Naive thymus-derived CD4-positive, alpha-beta T cell (primary cell): ENCODE data around the gene TACSTD2. TPM values are rescaled to one million over a fixed set of nuclear protein-coding genes. Genes with fewer than 3 reads are reported as not detected.
"Not testable (repeated sequence)": the region's sequence is repeated elsewhere in the genome, so short reads cannot be mapped to it uniquely, and the experiment has no call there.

Experiments used
- ATAC-seq: fragments of 150-1000 bp; cut with Tn5 transposase; 2 replicates; pipeline ENCODE4 v1.10.0; 2021; ENCODE audit warnings: mild to moderate bottlenecking, moderate library complexity
- CTCF ChIA-PET: fragments of 350-600 bp; sonication (Branson Sonifier 250); formaldehyde crosslinking; loops from one replicate; lab custom pipeline; 2021; ENCODE audit warnings: antibody characterized with exemption; lab: Charles Lee
- POLR2A ChIA-PET: fragments of 350-600 bp; sonication (Branson Sonifier 250); formaldehyde crosslinking; loops from one replicate; lab custom pipeline; 2021; ENCODE audit warnings: antibody characterized with exemption, inconsistent platforms; lab: Charles Lee
- DNase-seq, 9 donors: peaks; one replicate each; pipeline versions ENCODE4 v3.0.0 to v3.0.0-alpha.2; 2020 to 2022; ENCODE audit warnings: mixed read lengths in 1 of 9
- H3K27ac ChIP-seq: one replicate; pipeline ENCODE4 v1.7.0; 2013; ENCODE audit warnings: mild to moderate bottlenecking, low read depth, low read length, moderate library complexity
- H3K27me3 ChIP-seq, 2 donors: one replicate each; pipeline ENCODE4 v1.7.0; 2013; ENCODE audit warnings: low read length in 2 of 2, mild to moderate bottlenecking in 2 of 2, moderate library complexity in 2 of 2; ENCODE audit not compliant: control insufficient read depth in 2 of 2, insufficient read depth in 2 of 2
- H3K36me3 ChIP-seq, 3 experiments: 1 replicate in 2 of 3; 2 replicates in 1 of 3; pipeline ENCODE4 v1.7.0; 2013; ENCODE audit warnings: low read length in 3 of 3, mild to moderate bottlenecking in 3 of 3, moderate library complexity in 1 of 3; ENCODE audit not compliant: insufficient read depth in 3 of 3, control insufficient read depth in 2 of 3
- H3K4me1 ChIP-seq, 2 donors: one replicate each; pipeline ENCODE4 v1.7.0; 2013; ENCODE audit warnings: low read length in 2 of 2, mild to moderate bottlenecking in 2 of 2, moderate library complexity in 1 of 2; ENCODE audit not compliant: control insufficient read depth in 2 of 2, insufficient read depth in 2 of 2
- H3K4me3 ChIP-seq: 2 replicates; pipeline ENCODE4 v1.7.0; 2013; ENCODE audit warnings: mild to moderate bottlenecking, low read length
- H3K9me3 ChIP-seq, 3 experiments: 1 replicate in 2 of 3; 2 replicates in 1 of 3; pipeline ENCODE4 v1.7.0; 2013; ENCODE audit warnings: low read length in 3 of 3; ENCODE audit not compliant: control insufficient read depth in 2 of 3
- H3K27ac Mint-ChIP-seq, 9 donors: one replicate each; pipeline ENCODE4 v1.8.0; 2020 to 2022; ENCODE audit warnings: mixed read lengths in 9 of 9, mild to moderate bottlenecking in 8 of 9, moderate library complexity in 5 of 9, inconsistent platforms in 2 of 9
- H3K27me3 Mint-ChIP-seq, 5 donors: one replicate each; pipeline ENCODE4 v1.8.0; 2021 to 2022; ENCODE audit warnings: mixed read lengths in 5 of 5, mild to moderate bottlenecking in 1 of 5
- H3K36me3 Mint-ChIP-seq, 5 donors: one replicate each; pipeline ENCODE4 v1.8.0; 2020 to 2022; ENCODE audit warnings: mixed read lengths in 5 of 5, mild to moderate bottlenecking in 3 of 5, inconsistent platforms in 1 of 5
- H3K4me1 Mint-ChIP-seq, 7 donors: one replicate each; pipeline ENCODE4 v1.8.0; 2020 to 2022; ENCODE audit warnings: mixed read lengths in 7 of 7, mild to moderate bottlenecking in 3 of 7, inconsistent platforms in 1 of 7
- H3K4me3 Mint-ChIP-seq, 10 donors: one replicate each; pipeline ENCODE4 v1.8.0; 2020 to 2022; ENCODE audit warnings: mild to moderate bottlenecking in 10 of 10, mixed read lengths in 10 of 10, moderate library complexity in 6 of 10, inconsistent platforms in 2 of 10
- H3K9me3 Mint-ChIP-seq, 11 donors: one replicate each; pipeline ENCODE4 v1.8.0; 2020 to 2022; ENCODE audit warnings: mixed read lengths in 11 of 11, mild to moderate bottlenecking in 4 of 11, inconsistent platforms in 1 of 11, moderate library complexity in 1 of 11
- intact Hi-C, 2 donors: fragments of 100-400 bp; cut with micrococcal nuclease; formaldehyde crosslinking; loops; one replicate each; pipeline ENCODE4 v1.15.1; 2023
- polyA plus RNA-seq, 2 donors: library from polyadenylated mRNA; unstranded; fragments of 300-500 nt; fragmentation: Illumina TruSeq; gene quantifications; one replicate each; pipeline ENCODE4 v1.2.3, GENCODE V29; 2021
- total RNA-seq, 6 experiments: library from RNA in 5 of 6; stranded (reverse) in 5 of 6; gene quantifications; 1 replicate in 5 of 6; 2 replicates in 1 of 6; pipeline ENCODE4 v1.2.3 and lab custom pipeline; 2021 to 2026

Gene TACSTD2
- total and polyA plus RNA-seq, 7 experiments from 2014 or later = 0.42 TPM; not detected in 6

- H3K4me1 Mint-ChIP-seq = peaks cover 11 to 23% (median 19%) of the 10 kb centered on the region in 7 donors
- H3K4me3 Mint-ChIP-seq, H3K27ac Mint-ChIP-seq, H3K4me1 ChIP-seq, ATAC-seq, H3K4me3 ChIP-seq, H3K36me3 Mint-ChIP-seq, H3K36me3 ChIP-seq, DNase-seq, POLR2A ChIA-PET, H3K27me3 ChIP-seq, H3K9me3 ChIP-seq, H3K27ac ChIP-seq, H3K9me3 Mint-ChIP-seq: not testable (repeated sequence)
- intact Hi-C loops = loop anchor here (5.0 to 10.0 kb wide), 6 partner anchors 224 to 1376 kb away; partner anchors contain the start of genes CYP2J2 (in 1 of the 2) and JUN (in 1 of the 2)
- CTCF ChIA-PET = interaction anchor here (0.7 to 3.6 kb wide), 3 partner anchors 9 to 172 kb away, joined by 3 to 41 read pairs (median 3); no protein-coding TSS in a partner anchor
- peaks cover 0 to 35% (median 5%) of the 10 kb centered on the region in 5 donors for H3K27me3 Mint-ChIP-seq
These were observed 27.8 kb downstream of the TACSTD2 start for GRCh38 chr1:58549291-58549690.

DNA sequence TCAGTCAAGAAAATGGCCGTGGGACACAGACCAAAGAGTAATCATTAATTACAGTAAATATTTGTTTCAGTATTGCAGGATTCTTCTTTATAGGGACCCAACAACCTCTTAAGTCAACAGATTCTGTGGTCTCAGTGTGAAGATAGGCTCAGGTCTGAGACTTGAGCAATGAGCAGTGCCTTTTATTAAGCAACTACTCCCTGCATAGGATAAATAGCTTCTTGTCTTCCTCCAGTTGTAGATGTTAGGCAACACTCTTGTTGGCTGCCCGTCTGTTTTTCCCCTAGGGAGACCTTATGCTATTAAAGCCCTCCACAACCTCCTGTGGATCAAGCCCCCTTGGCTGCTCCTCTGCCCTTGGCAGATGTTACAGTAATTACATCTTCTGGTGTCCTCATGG is 28.7 kb downstream of the TACSTD2 start:
- peaks cover 0 to 32% (median 3%) of the 10 kb centered on the region in 5 donors for H3K27me3 Mint-ChIP-seq
- intact Hi-C loops = loop anchor here (5.0 to 10.0 kb wide), 6 partner anchors 224 to 1376 kb away; partner anchors contain the start of genes CYP2J2 (in 1 of the 2) and JUN (in 1 of the 2)
- no peaks in the 10 kb centered on the region for H3K36me3 Mint-ChIP-seq
- H3K27ac ChIP-seq = no peak overlapping the region
- H3K9me3 Mint-ChIP-seq = no peaks in the 10 kb centered on the region
- no peak overlapping the region for H3K4me3 ChIP-seq
- no peak overlapping the region for H3K4me3 Mint-ChIP-seq
- no peaks in the 10 kb centered on the region for H3K27me3 ChIP-seq
- peak overlapping the region in 2 of 9 donors; percentile 54 to 96 for H3K27ac Mint-ChIP-seq
- no peaks in the 10 kb centered on the region for H3K9me3 ChIP-seq
- DNase-seq (no peak), ATAC-seq (no peak)
- ChIA-PET CTCF (interaction anchor here (0.6 to 3.6 kb wide), 3 partner anchors 29 to 142 kb away, joined by 3 to 41 read pairs (median 3); no protein-coding TSS in a partner anchor), POLR2A (no interaction called here)
- peaks cover 7% of the 10 kb centered on the region in 2 donors for H3K4me1 ChIP-seq
- H3K36me3 ChIP-seq = no peaks in the 10 kb centered on the region
- H3K4me1 Mint-ChIP-seq = peaks cover 11 to 31% (median 21%) of the 10 kb centered on the region in 7 donors

GRCh38 chr1:58546520-58547308 is 30.3 kb downstream of the TACSTD2 start, which contains the start of gene OMA1:
OMA1 (minus strand) TSS chr1:58546726; CDS start chr1:58539294, 7,432 bp downstream.
- Mint-ChIP-seq H3K4me3 (peak within 1 kb of the TSS; percentile 92 to 98 (median 96)), H3K9me3 (no peaks in the 10 kb centered on the region), H3K36me3 (no peaks in the 10 kb centered on the region), H3K4me1 (peaks cover 11 to 44% (median 33%) of the 10 kb centered on the region in 7 donors), H3K27ac (peak within 1 kb of the TSS; percentile 95 to 99 (median 99)), H3K27me3 (peaks cover 0 to 28% (median 0%) of the 10 kb centered on the region in 5 donors)
- intact Hi-C loops = loop anchor here (1.0 to 10.0 kb wide), 17 partner anchors 27 to 1714 kb away; partner anchors contain the start of genes HOOK1 (in 2 of the 2), MYSM1 (in 2 of the 2), CYP2J2 (in 1 of the 2) and JUN (in 1 of the 2)
- no peaks in the 10 kb centered on the region for H3K9me3 ChIP-seq
- CTCF ChIA-PET = interaction anchor here (0.6 to 3.6 kb wide), 7 partner anchors 8 to 1212 kb away, joined by 3 to 41 read pairs (median 5); no protein-coding TSS in a partner anchor
- peaks cover 7% of the 10 kb centered on the region in 2 donors for H3K4me1 ChIP-seq
- ATAC-seq (peak; percentile 97), DNase-seq (peak; percentile 96 to 98 (median 98))
- POLR2A ChIA-PET = interaction anchor here (0.7 to 2.6 kb wide), 11 partner anchors 10 to 1152 kb away, joined by 3 to 13 read pairs (median 4); partner anchors contain the start of genes JUN and MYSM1
- H3K27ac ChIP-seq = peak within 1 kb of the TSS; percentile 95
- H3K4me3 ChIP-seq = peak within 1 kb of the TSS; percentile 65
- no peaks in the 10 kb centered on the region for H3K27me3 ChIP-seq
- H3K36me3 ChIP-seq = no peaks in the 10 kb centered on the region

GRCh38 chr1:58545591-58546519 is 31.2 kb downstream of the TACSTD2 start:
- Histone ChIP-seq H3K27me3 (no peaks in the 10 kb centered on the region), H3K27ac (peak overlapping the region; percentile 95), H3K4me3 (peak overlapping the region; percentile 65), H3K9me3 (no peaks in the 10 kb centered on the region), H3K4me1 (peaks cover 7% of the 10 kb centered on the region in 2 donors), H3K36me3 (no peaks in the 10 kb centered on the region)
- H3K27me3 Mint-ChIP-seq = peaks cover 0 to 25% (median 0%) of the 10 kb centered on the region in 5 donors
- DNase-seq (peak; percentile 58 to 87 (median 78)), ATAC-seq (peak; percentile 69)
- no peaks in the 10 kb centered on the region for H3K9me3 Mint-ChIP-seq
- peaks cover 11 to 48% (median 33%) of the 10 kb centered on the region in 7 donors for H3K4me1 Mint-ChIP-seq
- peak overlapping the region; percentile 95 to 99 (median 98) for H3K27ac Mint-ChIP-seq
- peak overlapping the region; percentile 92 to 98 (median 96) for H3K4me3 Mint-ChIP-seq
- CTCF ChIA-PET = interaction anchor here (0.6 to 3.6 kb wide), 11 partner anchors 8 to 1714 kb away, joined by 3 to 41 read pairs (median 5); no protein-coding TSS in a partner anchor
- intact Hi-C loops = loop anchor here (1.0 to 10.0 kb wide), 18 partner anchors 17 to 1714 kb away; partner anchors contain the start of genes HOOK1 (in 2 of the 2), MYSM1 (in 2 of the 2), CYP2J2 (in 1 of the 2) and JUN (in 1 of the 2)
- POLR2A ChIA-PET = interaction anchor here (0.6 to 2.6 kb wide), 11 partner anchors 10 to 750 kb away, joined by 3 to 13 read pairs (median 3); partner anchors contain the start of genes JUN and MYSM1
- no peaks in the 10 kb centered on the region for H3K36me3 Mint-ChIP-seq

DNA sequence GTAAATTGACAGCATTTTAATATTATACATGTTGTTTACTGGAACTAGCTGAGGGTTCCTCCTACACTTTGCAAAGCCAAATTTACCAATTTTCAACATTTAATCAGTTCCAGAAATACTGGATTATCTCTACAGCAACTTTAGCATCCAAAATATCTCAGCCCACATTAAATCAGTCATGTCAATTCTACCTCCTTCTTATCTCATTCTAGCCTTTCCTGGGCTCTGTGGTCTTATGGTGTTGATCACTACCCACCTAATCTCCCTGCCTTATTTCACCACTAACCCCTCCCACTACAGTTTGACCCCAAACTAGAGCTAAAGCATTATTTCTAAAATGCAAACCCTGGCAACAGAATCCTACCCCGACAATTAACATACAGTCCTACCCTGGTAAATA is 33.8 kb downstream of the TACSTD2 start:
- Histone ChIP-seq H3K9me3 (no peaks in the 10 kb centered on the region), H3K27me3 (no peaks in the 10 kb centered on the region), H3K27ac (no peak overlapping the region), H3K36me3 (peaks cover 0 to 5% (median 0%) of the 10 kb centered on the region in 3 experiments), H3K4me1 (peaks cover 7% of the 10 kb centered on the region in 2 donors), H3K4me3 (no peak overlapping the region)
- DNase-seq = no peak
- peak overlapping the region in 1 of 10 donors; percentile 21 for H3K4me3 Mint-ChIP-seq
- POLR2A ChIA-PET = interaction anchor here (0.6 to 0.8 kb wide), 2 partner anchors 242 to 1263 kb away, joined by 4 read pairs; no protein-coding TSS in a partner anchor
- H3K27me3 Mint-ChIP-seq = peaks cover 0 to 7% (median 0%) of the 10 kb centered on the region in 5 donors
- H3K36me3 Mint-ChIP-seq = peaks cover 0 to 4% (median 0%) of the 10 kb centered on the region in 5 donors
- no peaks in the 10 kb centered on the region for H3K9me3 Mint-ChIP-seq
- H3K27ac Mint-ChIP-seq = peak overlapping the region in 2 of 9 donors; percentile 16 to 54
- CTCF ChIA-PET = interaction anchor here (0.6 to 2.3 kb wide), 3 partner anchors 27 to 164 kb away, joined by 3 to 9 read pairs (median 4); no protein-coding TSS in a partner anchor
- no peak for ATAC-seq
- intact Hi-C loops = loop anchor here (10.0 kb wide), 5 partner anchors 218 to 1382 kb away; partner anchors contain the start of genes CYP2J2 (in 1 of the 2) and JUN (in 1 of the 2)
- H3K4me1 Mint-ChIP-seq = peaks cover 17 to 65% (median 33%) of the 10 kb centered on the region in 7 donors
